Measurements from ENCODE around the gene ZNF17. TPM values are rescaled to one million over a fixed set of nuclear protein-coding genes. Genes with fewer than 3 reads are reported as not detected.

ZNF17 gene
- total and polyA plus RNA-seq, 2 donors (not counting 1 experiment from before 2014, with no cell fraction given): 9.9 to 25.8 TPM

- peaks cover under 1% of the 10 kb centered on the region for H3K9me3 Mint-ChIP-seq (ENCODE audit: insufficient read depth)
- ATAC-seq (ENCODE audit: low read depth) (no peak), DNase-seq (no peak)
- peaks cover 17 to 21% of the 10 kb centered on the region in 2 donors for H3K4me1 ChIP-seq (ENCODE audit: control insufficient read depth in 2 of 2, insufficient read depth in 2 of 2, low read length in 2 of 2)
- H3K27me3 ChIP-seq (replicated peaks in 1 of 4; ENCODE audit: control extremely low read depth in 1 of 4, control insufficient read depth in 3 of 4, insufficient read depth in 4 of 4, low read length in 3 of 4): no peaks in the 10 kb centered on the region
- no peaks in the 10 kb centered on the region for H3K27me3 Mint-ChIP-seq
- no peak overlapping the region for H3K27ac Mint-ChIP-seq
- H4K20me1 ChIP-seq (ENCODE audit: control insufficient read depth, insufficient read depth, low read length, poor library complexity, severe bottlenecking): no peaks in the 10 kb centered on the region
- ChIA-PET POLR2A (no interaction called here), CTCF (interaction anchor here (1.2 kb wide), 1 partner anchor 16 kb away, joined by 3 read pairs; no protein-coding TSS in a partner anchor)
- H3K27ac ChIP-seq (ENCODE audit: low read length in 2 of 2): no peak overlapping the region
- no peak overlapping the region for H2AFZ ChIP-seq (ENCODE audit: insufficient read depth, low read depth, low read length, poor library complexity, severe bottlenecking)
- no peak overlapping the region for H3K9ac ChIP-seq (ENCODE audit: low read length)
- H3K9me3 ChIP-seq (ENCODE audit: control extremely low read depth in 1 of 3, control insufficient read depth in 2 of 3, insufficient read depth in 1 of 3, low read length in 2 of 3): peaks cover 0 to 24% (median 6%) of the 10 kb centered on the region in 3 donors
- peaks cover 35% of the 10 kb centered on the region for H3K4me1 Mint-ChIP-seq
- no peak for TF ChIP-seq EZH2 (IDR thresholded peaks at IDR 0.05; ENCODE audit: borderline replicate concordance, insufficient read depth, low read depth, low read length, poor library complexity, severe bottlenecking)
- no peak for TF ChIP-seq CTCF (IDR thresholded peaks at IDR 0.05)
- H3K36me3 ChIP-seq (replicated peaks in 1 of 2; ENCODE audit: control extremely low read depth in 1 of 2, control insufficient read depth in 1 of 2, extremely low read depth in 1 of 2, insufficient read depth in 2 of 2, low read length in 1 of 2): peaks cover 5 to 17% of the 10 kb centered on the region in 2 experiments
- H3K4me3 ChIP-seq (ENCODE audit: control extremely low read depth in 1 of 5, extremely low read depth in 1 of 5, insufficient read depth in 1 of 5, low read depth in 2 of 5, low read length in 4 of 5): no peak overlapping the region
- WGBS (ENCODE audit: insufficient coverage): 97% methylated on average over 8 of the region's 9 CpGs
- H3K4me3 Mint-ChIP-seq: no peak overlapping the region
- peaks cover 74% of the 10 kb centered on the region for H3K79me2 ChIP-seq (ENCODE audit: control insufficient read depth, insufficient read depth, low read length)
- intact Hi-C loops (cut with micrococcal nuclease): loop anchor here (5.0 to 10.0 kb wide), 2 partner anchors 376 to 1047 kb away; partner anchors contain the start of genes ZNF552 and ZNF582
- no peak overlapping the region for H3K4me2 ChIP-seq (replicated peaks; ENCODE audit: low read depth, low read length, poor library complexity, severe bottlenecking)
Observed at GRCh38 chr19:57438925-57439324, 28.0 kb downstream of the ZNF17 start.

DNA sequence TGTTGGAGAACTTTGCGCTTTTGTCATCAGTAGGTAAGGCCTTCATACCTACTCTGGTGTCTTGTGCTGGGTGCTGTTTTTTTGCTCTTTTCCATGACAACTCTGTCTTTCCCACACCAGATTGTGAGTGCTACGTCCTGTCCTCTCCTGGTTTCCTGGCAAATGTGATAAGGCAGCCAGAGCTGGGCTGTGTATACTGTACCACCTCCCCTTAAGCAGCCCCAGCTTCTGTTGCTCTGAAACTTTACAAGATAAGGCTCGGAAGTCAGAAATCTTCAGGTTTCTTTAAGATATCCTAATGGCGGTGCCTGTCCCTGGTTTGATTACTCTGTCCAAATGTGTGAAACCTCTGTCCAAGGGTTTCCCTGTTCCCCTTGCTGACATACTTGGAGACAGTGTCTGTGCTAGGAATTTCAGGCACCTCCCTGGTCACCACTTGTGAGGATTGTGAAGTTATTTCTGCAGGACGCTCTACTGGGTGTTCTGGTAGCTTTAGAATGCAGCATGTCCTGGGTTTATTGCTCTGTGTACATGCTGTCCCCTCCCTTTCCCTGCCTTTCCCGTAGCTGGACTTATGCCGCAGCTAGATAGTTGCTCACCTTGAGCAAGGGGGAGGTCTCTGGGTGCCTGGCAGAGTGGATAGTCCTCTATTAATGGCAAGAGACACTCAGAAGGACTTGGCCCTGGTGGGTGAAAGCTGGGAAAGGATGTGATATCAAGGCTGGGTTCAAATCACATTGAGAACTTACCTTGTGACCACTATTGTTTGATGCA lies 31.2 kb downstream of the ZNF17 start:
- Histone ChIP-seq H3K36me3 (replicated peaks in 1 of 2; ENCODE audit: control extremely low read depth in 1 of 2, control insufficient read depth in 1 of 2, extremely low read depth in 1 of 2, insufficient read depth in 2 of 2, low read length in 1 of 2) (peaks cover 6 to 30% of the 10 kb centered on the region in 2 experiments), H3K9me3 (ENCODE audit: control extremely low read depth in 1 of 3, control insufficient read depth in 2 of 3, insufficient read depth in 1 of 3, low read length in 2 of 3) (peaks cover 0 to 35% (median 22%) of the 10 kb centered on the region in 3 donors), H3K4me2 (replicated peaks; ENCODE audit: low read depth, low read length, poor library complexity, severe bottlenecking) (no peak overlapping the region), H3K9ac (ENCODE audit: low read length) (no peak overlapping the region), H3K4me3 (ENCODE audit: control extremely low read depth in 1 of 5, extremely low read depth in 1 of 5, insufficient read depth in 1 of 5, low read depth in 2 of 5, low read length in 4 of 5) (no peak overlapping the region), H3K4me1 (ENCODE audit: control insufficient read depth in 2 of 2, insufficient read depth in 2 of 2, low read length in 2 of 2) (peaks cover 0 to 4% of the 10 kb centered on the region in 2 donors), H4K20me1 (ENCODE audit: control insufficient read depth, insufficient read depth, low read length, poor library complexity, severe bottlenecking) (no peaks in the 10 kb centered on the region), H3K79me2 (ENCODE audit: control insufficient read depth, insufficient read depth, low read length) (peaks cover 54% of the 10 kb centered on the region), H3K27ac (ENCODE audit: low read length in 2 of 2) (no peak overlapping the region), H3K27me3 (replicated peaks in 1 of 4; ENCODE audit: control extremely low read depth in 1 of 4, control insufficient read depth in 3 of 4, insufficient read depth in 4 of 4, low read length in 3 of 4) (no peaks in the 10 kb centered on the region), H2AFZ (ENCODE audit: insufficient read depth, low read depth, low read length, poor library complexity, severe bottlenecking) (no peak overlapping the region)
- Mint-ChIP-seq H3K4me3 (no peak overlapping the region), H3K27me3 (no peaks in the 10 kb centered on the region), H3K9me3 (ENCODE audit: insufficient read depth) (peaks cover 7% of the 10 kb centered on the region), H3K4me1 (peaks cover 11% of the 10 kb centered on the region), H3K27ac (no peak overlapping the region)
- intact Hi-C loops (cut with micrococcal nuclease): no loop called here
- DNase-seq (no peak), ATAC-seq (ENCODE audit: low read depth) (no peak)
- whole genome bisulfite sequencing (ENCODE audit: insufficient coverage): 100% methylated on average over 5 of the region's 7 CpGs
- ChIA-PET POLR2A (no interaction called here), CTCF (interaction anchor here (1.2 kb wide), 1 partner anchor 8 kb away, joined by 4 read pairs; no protein-coding TSS in a partner anchor)
- TF ChIP-seq EZH2 (IDR thresholded peaks at IDR 0.05; ENCODE audit: borderline replicate concordance, insufficient read depth, low read depth, low read length, poor library complexity, severe bottlenecking) (no peak), CTCF (IDR thresholded peaks at IDR 0.05) (no peak)
